A172 (cell line): ENCODE results near the gene SHISAL1. TPM values are rescaled to one million over a fixed set of nuclear protein-coding genes. Genes with fewer than 3 reads are reported as not detected.
"Not testable (repeated sequence)": the region's sequence is repeated elsewhere in the genome, so short reads cannot be mapped to it uniquely, and the experiment has no call there.

ENCODE experiments used
- DNase-seq: peaks from one replicate; pipeline ENCODE4 v3.0.0-alpha.2; 2015; ENCODE audit warnings: low spot score
- total RNA-seq: library from RNA; depleted of rRNA; stranded (reverse); fragments of >200 nt; shearing (Covaris generic); gene quantifications from 2 replicates; pipeline ENCODE4 v1.2.3, GENCODE V29; 2014

SHISAL1 gene
- total RNA-seq, 1 experiment from 2014 or later = 3.1 TPM

DNA sequence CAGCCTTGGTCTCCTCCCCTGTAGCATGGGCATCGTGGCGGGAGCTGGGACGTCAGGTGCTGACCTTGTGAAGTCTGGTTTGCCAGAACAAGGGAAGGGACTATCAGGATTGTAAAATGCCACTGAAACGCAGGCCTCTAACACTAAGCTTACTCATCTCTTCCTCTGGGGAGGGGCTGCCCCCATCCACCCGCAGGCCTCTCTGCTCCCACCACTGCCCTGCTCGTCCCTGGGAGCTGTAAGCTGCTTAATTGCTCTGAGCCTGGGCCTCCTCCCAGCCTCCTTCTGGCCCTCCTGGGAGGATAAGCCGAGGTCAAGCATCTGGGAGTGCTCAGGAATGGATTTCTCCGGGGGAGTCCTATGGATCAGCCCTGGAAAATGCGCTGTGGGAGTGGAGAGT, 8.4 kb downstream of the SHISAL1 start:
- peak; percentile 52 for DNase-seq

- not testable (repeated sequence) for DNase-seq
Observed at GRCh38 chr22:44302363-44302762, 10.4 kb downstream of the SHISAL1 start.

- no peak for DNase-seq
Observed at GRCh38 chr22:44301039-44301438, 11.7 kb downstream of the SHISAL1 start.

- DNase-seq = no peak
Observed at GRCh38 chr22:44299124-44299523, 13.6 kb downstream of the SHISAL1 start.

DNA sequence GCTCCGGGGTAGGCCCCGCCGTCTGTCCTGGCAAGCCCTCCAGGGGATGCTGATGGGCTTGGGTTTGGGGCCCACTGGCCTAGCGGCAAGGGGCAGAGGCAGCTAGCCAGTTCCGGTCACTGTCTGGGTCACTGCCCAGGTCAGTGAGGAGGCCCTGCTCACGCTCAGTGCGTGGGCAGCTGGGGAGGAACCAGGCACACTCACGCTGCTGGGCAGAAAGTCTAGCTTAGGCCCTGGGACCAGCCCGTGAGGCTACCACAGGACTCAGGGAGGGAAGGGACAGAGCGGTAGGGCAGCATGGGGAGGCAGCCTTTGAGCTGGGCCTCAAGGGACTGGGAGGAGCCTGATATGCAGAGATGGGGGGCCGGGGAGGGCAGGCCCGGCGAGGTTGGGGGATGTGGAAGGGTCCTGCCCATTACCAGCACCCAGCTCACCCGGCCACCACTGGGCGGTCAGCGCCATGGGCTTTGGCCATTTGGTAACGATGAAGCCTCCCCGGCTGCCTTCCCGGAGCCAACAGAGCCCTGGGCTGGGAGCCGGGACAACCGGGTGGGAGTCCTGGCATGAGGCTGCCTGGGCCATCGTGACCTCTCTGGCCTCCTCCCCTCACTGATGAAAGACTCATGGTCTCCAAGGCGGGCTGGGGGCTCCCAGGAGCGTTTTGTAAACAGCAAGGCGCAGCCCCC, 14.2 kb downstream of the SHISAL1 start:
- no peak for DNase-seq

GRCh38 chr22:44297470-44298061, 15.2 kb downstream of the SHISAL1 start:
- no peak for DNase-seq

- no peak for DNase-seq
Observed at GRCh38 chr22:44295406-44295805, 17.3 kb downstream of the SHISAL1 start.

GRCh38 chr22:44293876-44294275, 18.9 kb downstream of the SHISAL1 start:
- DNase-seq = no peak

GRCh38 chr22:44293034-44293433, 19.7 kb downstream of the SHISAL1 start:
- DNase-seq = no peak

- DNase-seq = no peak
Observed at GRCh38 chr22:44292521-44292920, 20.2 kb downstream of the SHISAL1 start.

DNA sequence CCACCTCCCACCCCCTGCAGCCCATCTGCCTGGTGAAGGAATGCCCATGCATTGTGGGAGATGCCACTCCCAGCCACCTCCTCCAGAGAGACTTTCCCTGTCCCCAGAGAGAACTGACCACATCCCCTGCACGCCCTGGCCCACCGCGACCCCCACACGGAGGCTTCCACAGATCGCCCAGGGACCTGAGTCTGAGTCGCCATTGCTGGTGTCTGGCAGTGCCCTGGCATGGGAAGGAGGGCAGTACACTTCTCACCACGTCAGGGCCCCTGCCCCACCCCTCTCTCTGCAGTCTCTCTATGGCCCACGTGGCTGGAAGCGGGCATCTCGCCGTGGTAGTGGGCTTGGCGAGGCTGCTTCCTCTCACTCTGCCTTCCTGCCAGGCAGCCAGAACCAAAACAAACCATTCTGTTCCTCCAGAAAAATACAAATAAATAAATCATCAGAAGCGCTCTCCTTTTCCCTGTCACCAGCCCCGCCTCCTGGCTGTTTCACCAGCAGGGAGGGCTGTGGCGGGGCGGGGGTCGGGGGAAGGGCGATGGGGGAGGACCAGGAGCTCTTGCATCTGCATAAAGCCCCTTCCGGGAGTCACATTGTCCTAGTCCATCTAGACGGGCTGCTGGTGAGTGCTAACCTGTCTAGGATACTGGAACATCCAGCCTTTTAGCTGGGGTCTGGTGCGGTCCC, 20.9 kb downstream of the SHISAL1 start:
- DNase-seq = peak; percentile 6

GRCh38 chr22:44291265-44291664, 21.5 kb downstream of the SHISAL1 start:
- DNase-seq = peak; percentile 23

GRCh38 chr22:44289414-44290171, 23.2 kb downstream of the SHISAL1 start:
- DNase-seq = no peak

DNA sequence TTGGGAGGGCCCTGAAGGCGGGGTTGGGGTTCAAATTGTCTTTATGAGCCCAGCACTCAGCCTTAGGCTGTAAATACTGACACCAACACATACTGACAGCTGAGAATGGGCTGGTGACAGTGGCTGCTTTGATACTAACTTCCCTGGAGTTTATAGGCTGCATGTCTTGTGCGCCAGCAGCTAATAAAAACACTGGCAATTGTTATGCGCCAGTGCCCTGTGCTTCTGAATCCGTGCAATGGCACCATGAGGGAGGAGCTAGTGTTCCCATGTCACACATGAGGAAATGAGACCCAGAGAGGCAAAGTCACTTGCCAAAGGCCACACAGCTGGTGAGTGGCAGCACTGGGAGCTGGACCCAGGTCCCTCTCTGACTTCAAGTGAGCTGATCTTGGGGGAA, 23.8 kb downstream of the SHISAL1 start:
- DNase-seq = no peak

- no peak for DNase-seq
Observed at GRCh38 chr22:44287741-44288140, 25.0 kb downstream of the SHISAL1 start.

DNA sequence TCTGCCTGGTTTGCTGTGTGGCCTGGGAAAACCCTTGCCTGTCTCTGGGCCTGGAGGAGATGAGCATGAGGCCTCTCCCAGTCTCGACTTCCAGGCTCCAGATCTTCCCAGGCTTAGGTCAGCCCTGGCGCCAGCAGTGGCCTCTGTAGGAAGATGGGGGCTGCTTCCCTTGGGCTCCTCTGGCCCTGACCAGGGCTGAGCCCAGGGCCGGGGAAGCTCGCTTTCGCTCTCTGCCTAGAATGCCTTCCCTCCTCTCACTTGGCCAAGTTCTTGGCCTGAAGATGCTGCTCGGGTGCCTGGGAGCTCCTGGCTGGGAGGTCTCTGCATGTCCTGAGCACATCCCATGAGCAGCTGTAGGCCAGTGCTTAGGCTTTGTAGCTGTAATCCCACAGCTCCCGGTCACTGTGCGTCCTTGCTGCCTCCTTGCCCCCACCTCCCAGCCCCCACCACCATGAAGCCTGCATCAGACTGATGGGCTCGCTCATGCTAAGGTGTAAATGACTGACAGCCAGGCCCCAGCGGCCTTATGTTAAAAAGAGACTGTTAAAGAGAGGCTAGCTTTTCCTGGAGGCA, 25.5 kb downstream of the SHISAL1 start:
- no peak for DNase-seq

GRCh38 chr22:44286646-44287045, 26.1 kb downstream of the SHISAL1 start:
- no peak for DNase-seq

GRCh38 chr22:44284711-44285110, 28.0 kb downstream of the SHISAL1 start:
- no peak for DNase-seq

DNA sequence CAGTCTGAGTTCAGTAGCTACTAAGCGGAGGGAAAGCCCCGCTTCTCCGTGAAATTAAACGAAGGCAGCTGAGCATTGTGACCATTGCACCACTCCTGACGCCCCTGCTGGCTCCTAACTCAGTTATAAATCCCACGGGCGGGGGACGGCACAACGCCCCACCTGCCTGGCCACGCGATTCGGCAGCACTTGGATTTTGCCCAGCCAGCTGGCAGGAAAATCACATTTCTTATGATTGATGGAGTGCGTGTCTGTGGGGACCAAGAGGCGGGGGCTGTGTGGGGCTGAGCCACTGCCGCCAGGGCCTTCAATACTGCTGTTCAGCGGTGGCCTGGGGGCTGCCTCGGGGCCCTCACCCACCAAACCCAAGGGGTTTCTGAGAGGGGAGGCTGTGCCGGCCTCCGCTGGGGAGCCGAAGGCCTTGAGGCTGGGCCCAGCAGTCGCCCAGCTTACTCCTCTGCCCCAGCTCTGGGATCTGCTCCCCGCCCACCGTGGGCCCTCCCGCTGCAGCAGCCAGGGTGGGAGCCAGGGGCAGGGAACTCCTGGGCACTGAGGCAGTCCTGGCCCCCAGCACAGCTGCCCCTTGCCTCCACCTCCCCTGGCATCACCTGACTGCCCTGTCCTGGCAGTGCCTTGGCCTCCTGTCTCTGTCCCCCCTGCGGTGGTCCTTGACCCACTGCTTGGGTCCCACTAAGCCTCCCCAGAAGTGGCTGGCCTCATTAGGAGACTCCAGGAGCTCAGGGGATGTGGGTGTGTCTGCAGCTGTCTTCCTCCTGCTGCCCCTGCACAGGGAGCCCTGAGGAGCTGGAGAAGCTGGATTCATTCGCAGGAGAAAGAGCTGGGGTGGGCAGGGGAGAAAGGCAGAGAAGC, 30.7 kb downstream of the SHISAL1 start:
- no peak for DNase-seq

DNA sequence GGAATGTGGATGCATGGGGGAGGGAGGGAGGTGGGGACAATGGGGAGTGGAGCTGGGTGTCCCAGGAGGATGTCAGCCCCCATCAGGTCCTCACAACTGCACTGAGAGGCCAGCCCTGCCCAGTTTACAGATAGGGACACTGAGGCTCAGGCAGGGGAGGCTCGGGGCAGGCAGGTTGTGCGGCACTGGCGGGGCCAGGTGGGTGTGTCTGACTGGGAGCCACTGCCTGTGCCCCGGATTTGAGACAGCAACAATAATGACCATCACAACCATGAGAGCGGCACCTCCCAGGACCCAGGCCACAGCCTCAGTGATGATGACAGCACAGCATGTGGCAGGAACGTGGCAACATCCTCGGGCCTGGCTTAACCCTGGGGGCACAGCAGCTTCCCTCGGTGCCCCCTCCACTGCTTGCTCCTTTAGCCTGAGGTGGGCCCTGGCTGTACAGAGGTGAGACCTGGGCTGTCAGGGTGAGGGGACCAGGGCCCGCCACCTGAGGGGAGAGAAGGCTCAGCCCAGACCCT, 32.0 kb downstream of the SHISAL1 start:
- DNase-seq = no peak

DNA sequence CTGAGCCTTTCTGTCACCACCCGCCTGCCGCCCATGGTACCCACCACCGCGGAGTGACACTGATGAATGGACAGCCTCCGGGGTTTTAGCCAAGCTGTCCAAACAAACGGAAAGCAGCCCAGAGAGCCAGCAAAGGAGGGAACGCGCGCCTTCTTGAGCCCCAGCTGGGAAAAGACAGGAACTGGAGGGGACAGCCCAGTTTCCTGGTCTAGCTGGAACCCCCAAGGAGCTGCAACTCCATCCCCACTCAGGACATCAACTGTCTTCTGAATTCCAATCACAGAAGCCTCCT, 33.7 kb downstream of the SHISAL1 start:
- no peak for DNase-seq
